GM12864 (cell line): Measurements from ENCODE around the gene EIF4E1B.

ENCODE experiments used
- DNase-seq: peaks from one replicate; pipeline ENCODE4 v3.0.0-alpha.2; 2011; ENCODE audit warnings: low read depth
- H3K4me3 ChIP-seq: 2 replicates; pipeline ENCODE4 v1.5.1; 2011; ENCODE audit warnings: mild to moderate bottlenecking, low read depth, low read length, control low read depth
- TF ChIP-seq, protein P1 (sequence below): IDR thresholded peaks from 2 replicates; pipeline ENCODE4 v1.5.1; 2011; ENCODE audit warnings: low read depth, mild to moderate bottlenecking, moderate library complexity, low read length, control low read depth, inconsistent platforms; ENCODE audit errors: missing control alignments

EIF4E1B gene

DNA sequence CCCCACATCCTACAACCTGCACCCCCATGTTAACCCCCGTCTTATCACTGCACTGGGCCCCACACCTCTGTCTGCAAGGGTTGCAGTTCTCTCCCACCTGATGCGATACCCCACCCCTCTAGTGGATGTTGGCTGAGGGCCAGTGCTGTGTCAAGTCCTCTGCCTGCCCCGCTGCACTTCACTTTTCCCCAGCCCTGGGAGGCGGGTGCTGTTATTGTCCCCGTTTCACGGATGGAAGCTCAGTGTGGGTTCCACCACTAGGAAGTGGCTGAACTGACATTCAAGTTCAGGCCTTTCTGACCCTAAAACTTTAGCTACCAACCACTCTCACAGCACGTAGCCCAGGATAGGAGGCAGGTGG is 3.6 kb upstream of the EIF4E1B start:
- DNase-seq: no peak
- TF ChIP-seq, protein P1, sequence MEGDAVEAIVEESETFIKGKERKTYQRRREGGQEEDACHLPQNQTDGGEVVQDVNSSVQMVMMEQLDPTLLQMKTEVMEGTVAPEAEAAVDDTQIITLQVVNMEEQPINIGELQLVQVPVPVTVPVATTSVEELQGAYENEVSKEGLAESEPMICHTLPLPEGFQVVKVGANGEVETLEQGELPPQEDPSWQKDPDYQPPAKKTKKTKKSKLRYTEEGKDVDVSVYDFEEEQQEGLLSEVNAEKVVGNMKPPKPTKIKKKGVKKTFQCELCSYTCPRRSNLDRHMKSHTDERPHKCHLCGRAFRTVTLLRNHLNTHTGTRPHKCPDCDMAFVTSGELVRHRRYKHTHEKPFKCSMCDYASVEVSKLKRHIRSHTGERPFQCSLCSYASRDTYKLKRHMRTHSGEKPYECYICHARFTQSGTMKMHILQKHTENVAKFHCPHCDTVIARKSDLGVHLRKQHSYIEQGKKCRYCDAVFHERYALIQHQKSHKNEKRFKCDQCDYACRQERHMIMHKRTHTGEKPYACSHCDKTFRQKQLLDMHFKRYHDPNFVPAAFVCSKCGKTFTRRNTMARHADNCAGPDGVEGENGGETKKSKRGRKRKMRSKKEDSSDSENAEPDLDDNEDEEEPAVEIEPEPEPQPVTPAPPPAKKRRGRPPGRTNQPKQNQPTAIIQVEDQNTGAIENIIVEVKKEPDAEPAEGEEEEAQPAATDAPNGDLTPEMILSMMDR: no peak
- H3K4me3 ChIP-seq: no peak overlapping the region

DNA sequence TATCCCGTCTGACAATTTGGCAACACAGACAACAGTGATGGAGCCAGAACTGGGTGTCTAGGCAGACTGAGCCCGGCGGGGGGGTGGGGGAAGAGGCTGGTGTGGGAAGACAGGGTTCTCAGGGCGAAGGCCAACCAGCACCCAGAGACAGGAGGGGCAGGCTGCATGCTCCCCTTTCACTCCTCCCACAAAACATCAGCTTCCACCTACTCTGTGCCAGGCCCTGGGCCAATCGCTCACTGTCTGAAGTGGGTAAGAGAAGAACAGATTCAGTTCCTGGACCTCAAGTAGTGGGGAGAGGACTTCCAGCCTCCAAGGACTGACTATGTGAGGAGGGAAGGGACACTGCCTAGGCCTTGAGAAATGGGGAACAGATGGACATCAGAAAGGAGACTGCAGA is 2.9 kb upstream of the EIF4E1B start:
- no peak overlapping the region for H3K4me3 ChIP-seq
- TF ChIP-seq, protein P1: no peak
- no peak for DNase-seq

DNA sequence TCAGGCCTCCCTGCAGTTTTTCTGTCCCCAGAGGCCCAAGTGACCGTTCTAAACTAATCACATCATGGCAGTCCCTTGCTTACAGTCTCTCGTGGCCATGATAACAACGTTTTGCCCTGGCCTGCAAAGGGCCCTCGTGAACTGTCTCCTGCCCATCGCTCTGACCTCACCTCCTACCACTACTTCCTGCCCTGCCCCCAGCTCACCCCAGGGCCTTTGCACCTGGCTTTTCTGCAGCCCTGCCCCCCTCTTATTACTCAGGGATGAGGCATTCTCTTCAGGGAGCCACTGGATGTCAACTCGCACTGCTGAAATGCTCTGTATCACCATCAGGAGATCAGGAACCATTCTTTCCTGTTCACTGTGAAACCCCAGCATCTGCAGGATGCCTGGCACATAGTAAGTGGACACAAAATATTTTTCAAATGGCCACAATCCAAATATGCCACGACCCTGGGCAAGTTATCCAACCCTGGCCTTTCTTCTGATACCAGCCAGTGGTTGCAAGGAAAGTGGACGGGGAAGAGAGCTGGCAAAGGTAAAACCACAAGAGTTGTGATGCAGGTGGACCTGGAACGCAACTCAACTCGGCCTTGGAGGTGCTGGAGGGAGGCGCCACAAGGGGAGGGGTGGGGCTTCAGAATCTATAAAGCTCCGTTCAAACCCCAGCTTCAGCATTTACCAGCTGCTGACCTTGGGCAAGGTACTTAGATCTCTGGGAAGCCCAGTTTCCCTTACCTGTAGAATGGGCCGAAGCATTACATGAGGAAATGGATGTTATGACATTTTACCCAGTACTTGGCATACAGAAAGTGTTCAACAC is 1.9 kb upstream of the EIF4E1B start:
- H3K4me3 ChIP-seq: no peak overlapping the region

DNA sequence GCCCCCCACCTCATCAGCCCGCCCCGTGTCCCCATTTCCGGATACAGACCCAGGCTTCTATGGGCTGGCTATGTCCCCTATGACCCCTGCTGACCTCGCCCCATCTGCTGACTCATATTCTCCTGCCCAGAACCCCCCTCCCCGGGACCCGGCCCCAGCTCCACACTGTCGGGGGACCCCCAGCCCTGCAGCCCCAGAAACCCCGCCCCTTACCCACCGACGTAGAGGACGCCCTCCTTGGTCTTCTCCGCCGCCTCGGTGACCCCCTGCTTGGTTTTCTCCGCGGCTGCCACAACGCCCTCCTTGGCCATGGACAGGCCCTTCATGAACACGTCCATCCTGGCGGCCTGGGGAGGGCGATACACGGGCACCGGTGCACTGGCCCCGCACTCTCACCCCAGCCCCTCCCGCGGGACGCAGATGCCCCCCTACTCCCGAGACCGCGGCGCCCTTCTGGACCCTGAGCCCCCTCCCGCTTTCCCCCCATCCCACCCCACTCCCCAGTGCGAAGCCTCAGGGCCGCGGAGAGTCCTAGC is 1.1 kb upstream of the EIF4E1B start:
- DNase-seq: no peak
- H3K4me3 ChIP-seq: no peak overlapping the region
- TF ChIP-seq, protein P1: no peak

More for the DNA sequence above, 1.9 kb upstream of the EIF4E1B start:
- DNase-seq: no peak
- TF ChIP-seq, protein P1: no peak

DNA sequence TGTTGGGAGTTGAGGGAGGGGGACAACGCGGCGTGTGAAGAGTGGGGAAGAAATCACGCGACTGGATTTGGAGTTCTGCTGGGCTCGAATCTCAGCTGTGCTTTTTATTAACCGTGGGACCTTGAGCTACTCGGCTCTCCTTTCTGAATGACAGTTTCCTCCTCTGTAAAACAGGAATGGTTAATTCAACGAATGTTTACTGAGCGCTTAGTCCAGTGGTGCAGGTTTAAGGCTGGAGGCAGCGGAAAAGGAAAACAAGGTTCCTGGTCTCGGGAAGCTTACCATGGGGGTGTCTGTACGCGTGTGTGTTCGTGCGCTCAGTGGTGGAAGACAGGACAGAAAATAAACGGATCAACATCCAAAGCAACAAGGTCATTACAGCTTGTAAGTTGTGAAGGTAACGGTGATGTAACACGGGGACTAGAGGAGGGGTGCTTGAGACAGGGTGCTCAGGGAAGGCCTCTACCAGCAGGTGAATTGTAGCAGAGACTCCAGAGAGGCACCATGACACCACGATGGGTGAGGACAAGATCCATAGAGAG is 277 bp downstream of the EIF4E1B start:
- no peak for DNase-seq
- TF ChIP-seq, protein P1: no peak
- no peak overlapping the region; the same call in 1 of the 2 replicates for H3K4me3 ChIP-seq

DNA sequence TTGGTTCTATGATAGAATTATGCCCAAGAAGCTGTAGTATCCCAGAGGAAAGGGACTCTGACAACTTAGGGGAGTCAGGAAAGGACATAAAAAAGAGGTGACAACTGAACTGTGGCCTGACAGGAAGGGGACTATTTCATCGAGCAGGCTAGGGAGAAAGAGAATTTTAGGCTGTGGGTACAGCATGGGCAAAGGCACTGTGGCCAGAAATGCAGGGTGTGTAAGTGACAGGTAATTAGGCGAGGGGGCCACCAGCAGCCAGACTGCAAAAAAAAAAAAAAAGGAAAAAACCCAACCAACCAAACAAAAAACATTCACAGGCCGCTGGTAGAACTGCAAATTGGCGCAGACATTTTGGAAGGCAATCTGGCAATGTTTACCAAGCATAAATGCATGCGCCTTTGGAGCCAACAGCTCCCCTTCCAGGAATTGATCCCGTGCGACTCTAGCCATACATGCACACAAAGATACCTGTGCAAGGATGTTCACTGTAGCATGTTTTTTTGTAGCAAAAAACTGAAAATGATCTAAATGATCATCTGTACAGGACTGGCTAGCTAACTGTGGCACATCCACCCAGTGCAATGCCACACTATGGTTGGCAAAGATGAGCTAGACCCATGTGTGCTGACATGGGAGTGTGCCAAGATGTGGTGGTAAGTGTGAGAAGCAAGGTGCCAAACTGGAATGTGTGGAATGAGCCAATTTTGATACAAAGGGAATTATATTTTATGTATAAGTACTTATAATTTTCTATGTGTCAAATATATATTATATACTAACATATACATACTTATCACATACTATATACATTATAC is 1.1 kb downstream of the EIF4E1B start:
- TF ChIP-seq, protein P1: no peak
- H3K4me3 ChIP-seq: no peak overlapping the region
- no peak for DNase-seq
